ENCODE data around the gene EXOG. TPM values are rescaled to one million over a fixed set of nuclear protein-coding genes. Genes with fewer than 3 reads are reported as not detected.
A peak's percentile ranks its signal among the peaks of the same experiment; 100 is the strongest.

EXOG gene
- total RNA-seq, 1 donor from 2014 or later = 18.4 TPM

DNA sequence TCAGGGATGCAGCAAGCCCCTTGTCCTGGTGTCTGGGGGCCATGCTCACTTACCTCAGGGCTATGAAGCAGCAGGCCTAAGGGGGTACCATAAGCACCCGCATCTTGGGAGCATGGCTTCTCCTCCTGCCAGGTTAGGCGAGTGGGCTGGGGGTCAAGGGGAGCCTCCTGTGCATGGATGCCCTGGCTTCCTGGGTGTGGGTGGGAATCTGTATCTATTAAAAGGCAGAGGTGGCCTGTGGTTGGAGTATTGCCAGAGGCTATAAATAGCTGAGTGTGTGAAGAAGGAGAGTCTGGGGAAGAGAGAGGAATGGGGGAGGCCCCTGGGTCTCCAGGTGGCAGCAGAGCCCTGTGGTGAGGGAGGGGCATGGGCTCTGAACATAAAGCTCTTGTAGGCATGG, 22.9 kb upstream of the EXOG start:
- Mint-ChIP-seq H3K4me1 (ENCODE audit: unreplicated experiment) (peaks cover 9% of the 10 kb centered on the region), H3K27ac (ENCODE audit: unreplicated experiment) (no peak overlapping the region), H3K27me3 (ENCODE audit: unreplicated experiment) (no peaks in the 10 kb centered on the region), H3K36me3 (ENCODE audit: unreplicated experiment) (peaks cover 14% of the 10 kb centered on the region), H3K4me3 (ENCODE audit: unreplicated experiment) (no peak overlapping the region), H3K9me3 (ENCODE audit: unreplicated experiment) (peaks cover 24% of the 10 kb centered on the region)
- TF ChIP-seq, protein P1, sequence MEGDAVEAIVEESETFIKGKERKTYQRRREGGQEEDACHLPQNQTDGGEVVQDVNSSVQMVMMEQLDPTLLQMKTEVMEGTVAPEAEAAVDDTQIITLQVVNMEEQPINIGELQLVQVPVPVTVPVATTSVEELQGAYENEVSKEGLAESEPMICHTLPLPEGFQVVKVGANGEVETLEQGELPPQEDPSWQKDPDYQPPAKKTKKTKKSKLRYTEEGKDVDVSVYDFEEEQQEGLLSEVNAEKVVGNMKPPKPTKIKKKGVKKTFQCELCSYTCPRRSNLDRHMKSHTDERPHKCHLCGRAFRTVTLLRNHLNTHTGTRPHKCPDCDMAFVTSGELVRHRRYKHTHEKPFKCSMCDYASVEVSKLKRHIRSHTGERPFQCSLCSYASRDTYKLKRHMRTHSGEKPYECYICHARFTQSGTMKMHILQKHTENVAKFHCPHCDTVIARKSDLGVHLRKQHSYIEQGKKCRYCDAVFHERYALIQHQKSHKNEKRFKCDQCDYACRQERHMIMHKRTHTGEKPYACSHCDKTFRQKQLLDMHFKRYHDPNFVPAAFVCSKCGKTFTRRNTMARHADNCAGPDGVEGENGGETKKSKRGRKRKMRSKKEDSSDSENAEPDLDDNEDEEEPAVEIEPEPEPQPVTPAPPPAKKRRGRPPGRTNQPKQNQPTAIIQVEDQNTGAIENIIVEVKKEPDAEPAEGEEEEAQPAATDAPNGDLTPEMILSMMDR (IDR thresholded peaks at IDR 0.05) = no peak
- peak; percentile 73 for DNase-seq (ENCODE audit: extremely low spot score, unreplicated experiment)

DNA sequence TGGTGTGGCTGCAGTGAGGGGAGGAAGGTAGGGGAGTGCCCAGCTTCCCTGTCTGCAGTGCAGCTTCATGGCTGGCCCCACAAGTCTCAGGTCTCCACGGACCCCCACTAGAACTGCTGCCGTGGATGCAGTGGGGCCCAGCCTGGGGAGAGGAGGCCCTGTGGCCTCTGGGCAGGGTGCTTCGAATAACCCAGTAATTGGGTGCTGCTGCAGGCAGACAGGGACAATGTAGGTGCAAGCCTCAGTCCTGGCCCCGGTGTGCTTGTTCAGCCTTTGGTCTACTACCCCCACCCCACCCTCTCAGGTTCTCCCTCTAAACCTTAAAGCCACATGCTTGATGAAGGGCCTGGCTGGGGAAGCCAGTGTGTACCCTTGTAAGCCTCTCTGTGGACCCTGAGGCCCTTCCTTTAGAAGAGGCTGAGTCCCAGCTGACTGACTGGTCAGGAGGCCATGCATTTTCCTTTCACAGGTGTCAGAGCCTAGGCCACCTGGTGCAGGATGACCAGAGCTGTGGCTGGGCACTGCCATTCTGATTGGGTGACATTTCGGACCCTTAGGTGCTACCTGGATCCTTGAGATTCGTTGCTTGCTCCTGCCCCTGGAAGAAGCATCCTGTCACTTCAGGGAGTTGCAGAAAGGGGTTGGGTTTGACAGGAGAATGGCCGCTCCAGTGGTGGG, 21.1 kb upstream of the EXOG start:
- DNase-seq (ENCODE audit: extremely low spot score, unreplicated experiment) = peak; percentile 81
- TF ChIP-seq, protein P1 (IDR thresholded peaks at IDR 0.05) = no peak
- H3K36me3 Mint-ChIP-seq (ENCODE audit: unreplicated experiment) = peaks cover 8% of the 10 kb centered on the region
- H3K27ac Mint-ChIP-seq (ENCODE audit: unreplicated experiment) = no peak overlapping the region
- H3K9me3 Mint-ChIP-seq (ENCODE audit: unreplicated experiment) = peaks cover 7% of the 10 kb centered on the region
- peaks cover 9% of the 10 kb centered on the region for H3K4me1 Mint-ChIP-seq (ENCODE audit: unreplicated experiment)
- H3K4me3 Mint-ChIP-seq (ENCODE audit: unreplicated experiment) = no peak overlapping the region
- no peaks in the 10 kb centered on the region for H3K27me3 Mint-ChIP-seq (ENCODE audit: unreplicated experiment)

DNA sequence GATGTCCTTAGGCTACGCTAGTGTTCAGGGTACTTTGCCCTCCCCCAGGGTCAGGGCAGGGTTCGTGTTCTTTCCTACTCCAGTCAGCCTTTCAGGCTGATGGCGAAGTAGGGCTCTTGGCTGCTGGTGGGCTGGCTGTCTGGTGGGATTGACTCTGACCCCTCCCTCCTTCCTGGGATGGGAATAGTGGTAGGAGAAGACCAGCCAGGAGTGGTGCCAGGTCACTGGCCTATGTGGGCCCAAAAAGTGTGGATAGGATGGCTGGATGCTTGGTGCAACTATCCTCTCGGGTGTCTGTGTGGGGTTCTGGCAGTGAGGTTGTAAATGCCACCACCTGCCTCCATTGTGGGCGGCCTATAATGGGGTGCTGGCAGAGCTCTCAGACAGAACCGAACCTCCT, 20.4 kb upstream of the EXOG start:
- TF ChIP-seq, protein P1 (IDR thresholded peaks at IDR 0.05) = no peak
- Mint-ChIP-seq H3K27me3 (ENCODE audit: unreplicated experiment) (no peaks in the 10 kb centered on the region), H3K9me3 (ENCODE audit: unreplicated experiment) (peaks cover 1% of the 10 kb centered on the region), H3K36me3 (ENCODE audit: unreplicated experiment) (peaks cover 2% of the 10 kb centered on the region), H3K4me3 (ENCODE audit: unreplicated experiment) (no peak overlapping the region), H3K27ac (ENCODE audit: unreplicated experiment) (no peak overlapping the region), H3K4me1 (ENCODE audit: unreplicated experiment) (peaks cover 9% of the 10 kb centered on the region)
- DNase-seq (ENCODE audit: extremely low spot score, unreplicated experiment) = peak; percentile 57

DNA sequence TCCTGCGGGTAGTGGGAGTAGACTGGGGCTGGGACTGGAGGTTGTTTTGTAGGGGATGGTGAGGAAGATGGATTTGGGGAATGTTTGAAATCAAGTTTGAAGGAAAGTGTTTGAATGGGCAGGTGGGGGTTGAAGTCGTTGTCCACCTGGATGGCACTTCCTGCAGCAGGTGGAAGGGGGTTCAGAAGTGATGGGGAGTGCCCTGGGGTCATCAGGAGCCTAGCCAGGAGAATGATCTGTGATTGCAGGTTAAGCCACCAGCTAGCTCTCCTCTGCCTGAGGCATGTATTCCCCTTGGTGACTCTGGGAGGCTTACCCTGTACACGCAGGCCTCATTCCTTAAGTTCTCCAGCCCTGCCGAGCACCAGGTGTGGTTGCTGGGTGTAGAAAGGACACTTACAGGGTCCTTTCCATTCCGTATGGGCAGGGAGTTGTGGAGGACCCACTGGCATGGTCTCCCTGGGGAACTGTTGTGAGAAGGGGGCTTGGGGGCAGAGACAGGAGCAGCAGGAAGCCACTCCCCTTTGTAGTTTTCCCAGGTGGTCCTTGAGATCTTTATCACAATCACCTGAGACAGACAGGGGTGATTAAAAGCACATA, 19.9 kb upstream of the EXOG start:
- TF ChIP-seq, protein P1 (IDR thresholded peaks at IDR 0.05) = no peak
- peak; percentile 62 for DNase-seq (ENCODE audit: extremely low spot score, unreplicated experiment)
- H3K36me3 Mint-ChIP-seq (ENCODE audit: unreplicated experiment) = peaks cover 6% of the 10 kb centered on the region
- H3K4me1 Mint-ChIP-seq (ENCODE audit: unreplicated experiment) = peaks cover 9% of the 10 kb centered on the region
- H3K27ac Mint-ChIP-seq (ENCODE audit: unreplicated experiment) = no peak overlapping the region
- no peaks in the 10 kb centered on the region for H3K27me3 Mint-ChIP-seq (ENCODE audit: unreplicated experiment)
- H3K4me3 Mint-ChIP-seq (ENCODE audit: unreplicated experiment) = no peak overlapping the region
- no peaks in the 10 kb centered on the region for H3K9me3 Mint-ChIP-seq (ENCODE audit: unreplicated experiment)

DNA sequence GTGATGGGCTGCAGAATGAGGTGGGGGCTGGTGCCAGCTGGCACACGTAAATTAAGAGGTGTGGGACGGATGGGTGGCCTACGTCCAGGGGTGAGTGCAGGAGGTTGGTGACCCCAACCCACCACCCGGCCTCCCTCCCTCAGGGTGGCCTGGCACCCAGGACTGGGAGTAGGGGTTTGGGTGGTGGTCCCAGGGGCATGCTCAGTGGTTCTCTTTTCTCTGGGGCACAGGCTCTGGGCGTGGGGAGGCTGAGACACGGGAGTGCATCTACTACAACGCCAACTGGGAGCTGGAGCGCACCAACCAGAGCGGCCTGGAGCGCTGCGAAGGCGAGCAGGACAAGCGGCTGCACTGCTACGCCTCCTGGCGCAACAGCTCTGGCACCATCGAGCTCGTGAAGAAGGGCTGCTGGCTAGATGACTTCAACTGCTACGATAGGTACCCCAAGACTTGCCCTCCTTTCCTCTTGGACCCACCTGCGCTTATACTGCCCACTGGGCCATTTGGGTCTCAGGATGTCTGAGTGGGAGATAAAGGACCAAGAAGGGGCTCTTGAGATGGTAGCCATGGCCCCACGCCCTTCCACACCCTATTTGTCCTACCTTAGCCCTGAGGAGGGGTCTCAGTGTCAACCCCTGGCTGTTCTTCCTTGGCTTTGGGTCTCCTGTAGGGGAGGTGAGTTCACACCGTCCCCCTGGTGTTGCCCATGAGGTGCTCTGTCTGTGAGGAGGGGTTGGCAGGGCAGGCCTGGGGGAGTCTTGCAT, 18.9 kb upstream of the EXOG start:
- Mint-ChIP-seq H3K36me3 (ENCODE audit: unreplicated experiment) (peaks cover 11% of the 10 kb centered on the region), H3K9me3 (ENCODE audit: unreplicated experiment) (no peaks in the 10 kb centered on the region), H3K4me3 (ENCODE audit: unreplicated experiment) (no peak overlapping the region), H3K4me1 (ENCODE audit: unreplicated experiment) (peaks cover 9% of the 10 kb centered on the region), H3K27ac (ENCODE audit: unreplicated experiment) (no peak overlapping the region), H3K27me3 (ENCODE audit: unreplicated experiment) (no peaks in the 10 kb centered on the region)
- TF ChIP-seq, protein P1 (IDR thresholded peaks at IDR 0.05) = no peak
- peak; percentile 80 for DNase-seq (ENCODE audit: extremely low spot score, unreplicated experiment)
